ENCODE measurements around the gene ADPGK. TPM values are rescaled to one million over a fixed set of nuclear protein-coding genes. Genes with fewer than 3 reads are reported as not detected.
"Not testable (repeated sequence)": the region's sequence is repeated elsewhere in the genome, so short reads cannot be mapped to it uniquely, and the experiment has no call there.

The ADPGK gene
- total and polyA plus RNA-seq, 7 donors = 10.2 to 41.1 (median 25.2) TPM

- no peaks in the 10 kb centered on the region for H3K27me3 ChIP-seq
- H3K36me3 ChIP-seq = peaks cover 0 to 21% (median 0%) of the 10 kb centered on the region in 4 donors
- intact Hi-C loops (cut with DNase I) = no loop called here
- WGBS, 2 donors = 90 to 93% methylated on average over 3 of the region's 3 CpGs
- no peaks in the 10 kb centered on the region for H3K4me1 ChIP-seq
- H3K4me3 ChIP-seq = no peak overlapping the region
- no peaks in the 10 kb centered on the region for H3K9me3 ChIP-seq
- no peak for TF ChIP-seq POLR2AphosphoS5 (IDR thresholded peaks at IDR 0.05)
- no peak for TF ChIP-seq CTCF (IDR thresholded peaks at IDR 0.05)
- TF ChIP-seq EP300 (IDR thresholded peaks at IDR 0.05) = no peak
- TF ChIP-seq POLR2A (IDR thresholded peaks at IDR 0.05) = no peak
- no peak for DNase-seq
- no peak overlapping the region for H3K27ac ChIP-seq
Observed at GRCh38 chr15:72725446-72725845, 58.1 kb downstream of the ADPGK start.

- WGBS, 2 donors = 61 to 90% methylated on average over 1 of the region's 1 CpG
- Histone ChIP-seq H3K36me3 (peaks cover 0 to 21% (median 0%) of the 10 kb centered on the region in 4 donors), H3K27ac (no peak overlapping the region), H3K4me3 (no peak overlapping the region), H3K27me3 (no peaks in the 10 kb centered on the region), H3K4me1 (no peaks in the 10 kb centered on the region), H3K9me3 (no peaks in the 10 kb centered on the region)
- TF ChIP-seq CTCF (IDR thresholded peaks at IDR 0.05) (no peak), POLR2AphosphoS5 (IDR thresholded peaks at IDR 0.05) (no peak), EP300 (IDR thresholded peaks at IDR 0.05) (no peak), POLR2A (IDR thresholded peaks at IDR 0.05) (no peak)
- no peak for DNase-seq
- intact Hi-C loops (cut with DNase I) = no loop called here
Observed at GRCh38 chr15:72724028-72724427, 59.5 kb downstream of the ADPGK start.

- no peak overlapping the region for H3K4me3 ChIP-seq
- intact Hi-C loops (cut with DNase I) = no loop called here
- H3K27ac ChIP-seq = no peak overlapping the region
- no peaks in the 10 kb centered on the region for H3K9me3 ChIP-seq
- DNase-seq = no peak
- H3K36me3 ChIP-seq = peaks cover 0 to 25% (median 1%) of the 10 kb centered on the region in 4 donors
- peak in 2 of 4 experiments; percentile 40 to 53 for TF ChIP-seq CTCF (IDR thresholded peaks at IDR 0.05)
- TF ChIP-seq EP300 (IDR thresholded peaks at IDR 0.05) = no peak
- H3K4me1 ChIP-seq = no peaks in the 10 kb centered on the region
- H3K27me3 ChIP-seq = no peaks in the 10 kb centered on the region
- WGBS, 2 donors = 19 to 31% methylated on average over 3 of the region's 3 CpGs
Observed at GRCh38 chr15:72722071-72722696, 61.4 kb downstream of the ADPGK start.

- WGBS, 2 donors = 91 to 94% methylated on average over 8 of the region's 8 CpGs
- H3K4me3 ChIP-seq; H3K4me1 ChIP-seq; H3K27ac ChIP-seq; H3K9me3 ChIP-seq; intact Hi-C loops (cut with DNase I); H3K27me3 ChIP-seq; DNase-seq: not testable (repeated sequence)
- H3K36me3 ChIP-seq = peaks cover 0 to 26% (median 12%) of the 10 kb centered on the region in 4 donors
Observed at GRCh38 chr15:72708551-72709303, 74.8 kb downstream of the ADPGK start.

GRCh38 chr15:72706266-72706665, 77.3 kb downstream of the ADPGK start:
- TF ChIP-seq POLR2AphosphoS5 (IDR thresholded peaks at IDR 0.05) (no peak), EP300 (IDR thresholded peaks at IDR 0.05) (no peak), CTCF (IDR thresholded peaks at IDR 0.05) (no peak), POLR2A (IDR thresholded peaks at IDR 0.05) (no peak)
- no peaks in the 10 kb centered on the region for H3K4me1 ChIP-seq
- no peak for DNase-seq
- intact Hi-C loops (cut with DNase I) = no loop called here
- H3K4me3 ChIP-seq = no peak overlapping the region
- no peak overlapping the region for H3K27ac ChIP-seq
- 90 to 92% methylated on average over 11 of the region's 11 CpGs for WGBS, 2 donors
- peaks cover 0 to 1% (median under 1%) of the 10 kb centered on the region in 4 donors for H3K36me3 ChIP-seq
- H3K9me3 ChIP-seq = no peaks in the 10 kb centered on the region
- no peaks in the 10 kb centered on the region for H3K27me3 ChIP-seq
